ENCODE results near the gene SPAG9. TPM values are rescaled to one million over a fixed set of nuclear protein-coding genes. Genes with fewer than 3 reads are reported as not detected.
"Not testable (repeated sequence)": the region's sequence is repeated elsewhere in the genome, so short reads cannot be mapped to it uniquely, and the experiment has no call there.

Gene SPAG9
- polyA plus RNA-seq, 2 donors: 12.7 to 15.1 TPM

DNA sequence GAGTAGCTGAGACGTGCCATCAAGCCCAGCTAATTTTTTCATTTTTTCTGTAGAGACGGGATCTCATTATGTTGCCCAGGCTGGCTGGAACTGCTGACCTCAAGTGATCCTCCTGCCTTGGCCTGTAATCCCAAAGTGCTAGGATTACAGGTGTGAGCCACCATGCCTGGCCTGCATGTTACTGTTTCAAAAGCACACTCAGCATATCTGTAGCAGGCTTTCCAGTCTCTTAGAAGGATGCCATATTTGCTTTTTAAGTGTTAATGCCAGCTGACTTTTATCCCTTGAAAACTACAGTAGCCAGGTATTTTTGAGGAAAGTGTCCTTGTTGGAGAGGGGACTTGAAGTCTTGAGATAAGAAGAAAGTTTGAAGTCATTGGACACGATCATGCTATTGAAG lies 15.3 kb upstream of the SPAG9 start:
- 93 to 95% methylated on average over 3 of the region's 3 CpGs for WGBS, 2 donors
- Histone ChIP-seq H3K4me3 (ENCODE audit: low read depth in 1 of 2, low read length in 2 of 2) (no peak overlapping the region), H3K4me1 (ENCODE audit: control insufficient read depth in 2 of 2, insufficient read depth in 2 of 2, low read length in 1 of 2) (no peaks in the 10 kb centered on the region), H3K27ac (ENCODE audit: low read depth in 2 of 2, low read length in 1 of 2) (no peak overlapping the region), H3K9me3 (ENCODE audit: control insufficient read depth in 2 of 2, insufficient read depth in 1 of 2, low read depth in 1 of 2, low read length in 1 of 2) (no peaks in the 10 kb centered on the region), H3K36me3 (ENCODE audit: control insufficient read depth in 2 of 2, insufficient read depth in 2 of 2, low read length in 1 of 2) (no peaks in the 10 kb centered on the region), H3K27me3 (ENCODE audit: control insufficient read depth in 1 of 2, insufficient read depth in 2 of 2, low read length in 2 of 2) (no peaks in the 10 kb centered on the region)

DNA sequence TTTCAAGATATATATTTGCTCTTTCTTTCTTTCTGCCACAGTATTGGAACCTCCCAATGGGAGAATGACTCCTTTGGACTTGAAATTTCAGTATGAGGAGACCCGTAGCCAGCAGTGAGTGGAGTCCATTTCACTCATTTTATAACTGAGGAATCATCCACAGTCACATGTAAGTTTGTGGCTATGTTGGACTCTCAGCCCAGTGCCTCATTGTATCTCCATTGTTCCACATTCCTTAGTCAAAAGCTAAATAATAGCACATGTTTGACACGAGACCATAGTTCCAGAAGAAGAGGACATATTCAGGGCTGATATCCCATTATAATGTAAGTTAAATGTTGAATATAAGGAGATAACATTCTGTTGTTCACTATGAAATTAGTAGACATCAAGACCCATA lies 12.7 kb upstream of the SPAG9 start:
- no peaks in the 10 kb centered on the region for H3K4me1 ChIP-seq (ENCODE audit: control insufficient read depth in 2 of 2, insufficient read depth in 2 of 2, low read length in 1 of 2)
- WGBS, 2 donors: 73 to 76% methylated on average over 2 of the region's 2 CpGs
- no peak overlapping the region for H3K27ac ChIP-seq (ENCODE audit: low read depth in 2 of 2, low read length in 1 of 2)
- no peaks in the 10 kb centered on the region for H3K27me3 ChIP-seq (ENCODE audit: control insufficient read depth in 1 of 2, insufficient read depth in 2 of 2, low read length in 2 of 2)
- H3K4me3 ChIP-seq (ENCODE audit: low read depth in 1 of 2, low read length in 2 of 2): no peak overlapping the region
- H3K9me3 ChIP-seq (ENCODE audit: control insufficient read depth in 2 of 2, insufficient read depth in 1 of 2, low read depth in 1 of 2, low read length in 1 of 2): no peaks in the 10 kb centered on the region
- H3K36me3 ChIP-seq (ENCODE audit: control insufficient read depth in 2 of 2, insufficient read depth in 2 of 2, low read length in 1 of 2): no peaks in the 10 kb centered on the region

DNA sequence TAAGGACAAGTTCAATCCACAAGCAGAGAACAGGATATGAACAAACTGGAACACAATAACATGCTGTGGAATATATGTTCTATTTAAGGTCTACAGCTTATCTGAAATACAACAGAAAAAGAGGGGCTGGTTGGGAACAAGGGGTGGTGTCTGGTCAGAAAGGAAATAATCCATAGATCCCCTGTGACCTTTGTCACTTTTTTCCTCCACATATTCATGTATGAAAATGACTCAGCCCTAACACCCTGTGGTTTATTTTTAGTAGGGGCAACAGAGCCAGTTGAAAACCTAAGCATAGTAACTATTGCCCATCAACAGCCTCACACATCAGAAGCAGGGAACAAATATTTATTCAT lies 12.3 kb upstream of the SPAG9 start:
- Histone ChIP-seq H3K4me3 (ENCODE audit: low read depth in 1 of 2, low read length in 2 of 2) (no peak overlapping the region), H3K36me3 (ENCODE audit: control insufficient read depth in 2 of 2, insufficient read depth in 2 of 2, low read length in 1 of 2) (no peaks in the 10 kb centered on the region)

DNA sequence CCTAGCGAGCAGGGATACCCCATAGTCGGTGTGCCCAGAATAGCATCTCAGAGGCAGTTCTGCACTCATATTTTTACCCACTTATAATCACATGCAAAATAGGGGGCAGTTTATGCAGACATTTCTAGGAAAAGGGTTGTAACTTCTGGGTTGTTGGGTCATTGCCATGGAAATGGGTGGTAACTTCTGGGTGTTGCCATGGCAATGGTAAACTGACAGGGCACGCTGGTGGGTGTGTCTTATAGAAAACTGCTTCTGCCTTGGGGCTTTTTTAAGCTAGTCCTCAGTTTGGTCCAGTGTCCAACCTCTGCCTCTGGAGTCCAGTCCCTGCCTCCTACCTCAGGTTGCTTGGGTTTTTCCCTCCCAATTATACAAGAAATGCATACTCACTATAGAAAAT lies 7.4 kb upstream of the SPAG9 start:
- H3K27me3 ChIP-seq (ENCODE audit: control insufficient read depth in 1 of 2, insufficient read depth in 2 of 2, low read length in 2 of 2): no peaks in the 10 kb centered on the region
- no peak overlapping the region for H3K27ac ChIP-seq (ENCODE audit: low read depth in 2 of 2, low read length in 1 of 2)
- no peaks in the 10 kb centered on the region for H3K9me3 ChIP-seq (ENCODE audit: control insufficient read depth in 2 of 2, insufficient read depth in 1 of 2, low read depth in 1 of 2, low read length in 1 of 2)
- no peaks in the 10 kb centered on the region for H3K4me1 ChIP-seq (ENCODE audit: control insufficient read depth in 2 of 2, insufficient read depth in 2 of 2, low read length in 1 of 2)
- 41 to 62% methylated on average over 3 of the region's 3 CpGs for WGBS, 2 donors
- H3K36me3 ChIP-seq (ENCODE audit: control insufficient read depth in 2 of 2, insufficient read depth in 2 of 2, low read length in 1 of 2): no peaks in the 10 kb centered on the region
- H3K4me3 ChIP-seq (ENCODE audit: low read depth in 1 of 2, low read length in 2 of 2): no peak overlapping the region

More for the DNA sequence above, 12.3 kb upstream of the SPAG9 start:
- no peaks in the 10 kb centered on the region for H3K4me1 ChIP-seq (ENCODE audit: control insufficient read depth in 2 of 2, insufficient read depth in 2 of 2, low read length in 1 of 2)
- H3K9me3 ChIP-seq (ENCODE audit: control insufficient read depth in 2 of 2, insufficient read depth in 1 of 2, low read depth in 1 of 2, low read length in 1 of 2): no peaks in the 10 kb centered on the region
- no peak overlapping the region for H3K27ac ChIP-seq (ENCODE audit: low read depth in 2 of 2, low read length in 1 of 2)
- no peaks in the 10 kb centered on the region for H3K27me3 ChIP-seq (ENCODE audit: control insufficient read depth in 1 of 2, insufficient read depth in 2 of 2, low read length in 2 of 2)

- Histone ChIP-seq H3K4me1 (ENCODE audit: control insufficient read depth in 2 of 2, insufficient read depth in 2 of 2, low read length in 1 of 2) (no peaks in the 10 kb centered on the region), H3K27ac (ENCODE audit: low read depth in 2 of 2, low read length in 1 of 2) (no peak overlapping the region), H3K4me3 (ENCODE audit: low read depth in 1 of 2, low read length in 2 of 2) (no peak overlapping the region), H3K9me3 (ENCODE audit: control insufficient read depth in 2 of 2, insufficient read depth in 1 of 2, low read depth in 1 of 2, low read length in 1 of 2) (no peaks in the 10 kb centered on the region), H3K36me3 (ENCODE audit: control insufficient read depth in 2 of 2, insufficient read depth in 2 of 2, low read length in 1 of 2) (no peaks in the 10 kb centered on the region), H3K27me3 (ENCODE audit: control insufficient read depth in 1 of 2, insufficient read depth in 2 of 2, low read length in 2 of 2) (no peaks in the 10 kb centered on the region)
- WGBS, 2 donors: 84 to 87% methylated on average over 5 of the region's 5 CpGs
Measured at GRCh38 chr17:51124640-51125503, 4.2 kb upstream of the SPAG9 start.

DNA sequence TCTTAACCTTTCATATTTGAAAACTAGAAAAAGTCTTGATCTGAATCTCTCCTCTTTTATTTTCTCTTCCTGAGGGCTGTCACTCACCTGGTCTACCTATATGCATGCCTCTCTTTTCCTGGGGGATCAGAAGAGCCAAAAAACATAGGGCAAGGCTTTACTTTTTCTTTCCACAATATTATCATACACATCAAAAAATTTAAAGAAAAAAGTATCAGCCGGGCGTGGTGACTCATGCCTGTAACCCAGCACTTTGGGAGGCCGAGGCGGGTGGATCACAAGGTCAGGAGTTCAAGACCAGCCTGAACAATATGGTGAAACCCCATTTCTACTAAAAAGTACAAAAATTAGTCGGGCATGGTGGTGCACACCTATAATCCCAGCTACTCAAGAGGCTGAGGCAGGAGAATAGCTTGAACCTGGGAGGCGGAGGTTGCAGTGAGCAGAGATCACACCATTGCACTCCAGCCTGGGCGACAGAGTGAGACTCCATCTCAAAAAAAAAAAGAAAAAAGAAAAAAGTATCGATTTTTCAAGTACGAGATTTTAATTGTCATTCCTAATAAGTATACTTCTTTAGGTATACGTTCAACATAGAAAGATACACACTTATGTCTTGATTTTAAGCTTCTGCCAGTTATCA lies 1.9 kb upstream of the SPAG9 start:
- H3K4me1 ChIP-seq (ENCODE audit: control insufficient read depth in 2 of 2, insufficient read depth in 2 of 2, low read length in 1 of 2): not testable (repeated sequence)

DNA sequence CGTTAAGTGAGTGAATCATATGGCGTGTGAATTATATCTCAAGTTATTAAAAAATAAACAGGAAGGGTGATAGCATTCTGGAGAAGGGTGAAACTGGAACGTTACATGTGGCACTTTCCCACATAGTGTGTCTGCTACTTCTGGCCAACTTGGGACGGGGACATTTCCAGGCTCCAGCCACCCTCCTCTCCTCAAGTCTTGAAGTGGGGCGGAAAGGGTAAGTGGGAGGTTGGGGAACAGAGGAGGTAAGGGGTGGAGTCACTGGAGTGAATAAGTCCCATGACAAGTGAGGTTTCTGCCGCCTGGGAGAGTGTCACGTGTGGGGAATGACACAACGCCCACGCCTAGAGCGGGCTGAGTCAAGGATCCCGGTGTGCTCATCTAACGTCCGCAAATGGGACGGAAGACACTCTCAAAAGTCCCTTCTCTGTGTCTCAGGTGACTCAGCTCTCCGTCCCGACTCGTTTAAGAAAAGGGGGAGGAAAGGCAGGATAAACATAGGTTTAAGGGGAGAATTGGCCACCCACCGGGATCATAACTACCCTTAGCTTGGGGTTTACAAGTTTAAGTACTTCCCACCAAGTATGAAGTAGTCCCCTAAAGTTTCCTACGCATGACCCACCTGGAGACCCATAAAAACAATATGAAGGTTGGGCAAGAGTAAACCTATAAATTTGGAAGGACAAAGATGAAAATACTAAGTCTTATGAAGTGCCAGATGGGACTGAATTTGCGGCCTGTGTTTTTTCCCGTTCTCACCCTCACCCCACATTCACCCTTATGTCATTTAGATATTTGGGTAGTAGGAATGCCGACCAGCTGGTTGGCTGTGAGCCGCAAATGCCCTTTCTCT lies 1.2 kb upstream of the SPAG9 start:
- Histone ChIP-seq H3K4me3 (ENCODE audit: low read depth in 1 of 2, low read length in 2 of 2) (peak overlapping the region; percentile 6 to 58), H3K27me3 (ENCODE audit: control insufficient read depth in 1 of 2, insufficient read depth in 2 of 2, low read length in 2 of 2) (no peaks in the 10 kb centered on the region), H3K9me3 (ENCODE audit: control insufficient read depth in 2 of 2, insufficient read depth in 1 of 2, low read depth in 1 of 2, low read length in 1 of 2) (no peaks in the 10 kb centered on the region), H3K27ac (ENCODE audit: low read depth in 2 of 2, low read length in 1 of 2) (peak overlapping the region; percentile 99), H3K36me3 (ENCODE audit: control insufficient read depth in 2 of 2, insufficient read depth in 2 of 2, low read length in 1 of 2) (no peaks in the 10 kb centered on the region), H3K4me1 (ENCODE audit: control insufficient read depth in 2 of 2, insufficient read depth in 2 of 2, low read length in 1 of 2) (no peaks in the 10 kb centered on the region)
- WGBS, 2 donors: 18 to 19% methylated on average over 23 of the region's 23 CpGs

More for the DNA sequence above, 1.9 kb upstream of the SPAG9 start:
- not testable (repeated sequence) for H3K9me3 ChIP-seq (ENCODE audit: control insufficient read depth in 2 of 2, insufficient read depth in 1 of 2, low read depth in 1 of 2, low read length in 1 of 2); H3K36me3 ChIP-seq (ENCODE audit: control insufficient read depth in 2 of 2, insufficient read depth in 2 of 2, low read length in 1 of 2); H3K4me3 ChIP-seq (ENCODE audit: low read depth in 1 of 2, low read length in 2 of 2); H3K27me3 ChIP-seq (ENCODE audit: control insufficient read depth in 1 of 2, insufficient read depth in 2 of 2, low read length in 2 of 2)
- H3K27ac ChIP-seq (ENCODE audit: low read depth in 2 of 2, low read length in 1 of 2): peak overlapping the region; percentile 99
- WGBS, 2 donors: 79 to 81% methylated on average over 10 of the region's 10 CpGs

DNA sequence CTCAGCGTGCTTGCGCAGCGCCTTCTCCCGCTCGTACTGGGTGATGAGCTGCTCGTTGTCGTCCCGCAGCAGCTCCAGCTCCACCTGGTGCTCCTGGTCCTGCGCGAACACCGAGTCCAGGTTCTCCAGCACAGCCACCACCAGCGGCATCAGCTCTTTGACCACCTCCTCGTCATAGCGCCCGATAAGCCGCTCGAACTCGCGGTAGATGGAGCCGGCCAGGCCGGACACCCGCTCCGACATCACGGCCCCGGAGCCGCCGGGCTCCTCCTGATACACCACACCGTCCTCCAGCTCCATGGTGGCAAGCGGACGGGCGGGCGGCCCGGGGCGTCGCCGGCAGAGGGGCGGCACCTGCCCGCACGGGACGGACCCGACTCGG lies 320 bp downstream of the SPAG9 start:
- Histone ChIP-seq H3K27me3 (ENCODE audit: control insufficient read depth in 1 of 2, insufficient read depth in 2 of 2, low read length in 2 of 2) (no peaks in the 10 kb centered on the region), H3K9me3 (ENCODE audit: control insufficient read depth in 2 of 2, insufficient read depth in 1 of 2, low read depth in 1 of 2, low read length in 1 of 2) (no peaks in the 10 kb centered on the region), H3K4me3 (ENCODE audit: low read depth in 1 of 2, low read length in 2 of 2) (peak overlapping the region; percentile 83 to 95), H3K36me3 (ENCODE audit: control insufficient read depth in 2 of 2, insufficient read depth in 2 of 2, low read length in 1 of 2) (no peaks in the 10 kb centered on the region), H3K4me1 (ENCODE audit: control insufficient read depth in 2 of 2, insufficient read depth in 2 of 2, low read length in 1 of 2) (no peaks in the 10 kb centered on the region), H3K27ac (ENCODE audit: low read depth in 2 of 2, low read length in 1 of 2) (peak overlapping the region; percentile 98 to 99)
- 0% methylated on average over 41 to 42 of the region's 42 CpGs for WGBS, 2 donors

DNA sequence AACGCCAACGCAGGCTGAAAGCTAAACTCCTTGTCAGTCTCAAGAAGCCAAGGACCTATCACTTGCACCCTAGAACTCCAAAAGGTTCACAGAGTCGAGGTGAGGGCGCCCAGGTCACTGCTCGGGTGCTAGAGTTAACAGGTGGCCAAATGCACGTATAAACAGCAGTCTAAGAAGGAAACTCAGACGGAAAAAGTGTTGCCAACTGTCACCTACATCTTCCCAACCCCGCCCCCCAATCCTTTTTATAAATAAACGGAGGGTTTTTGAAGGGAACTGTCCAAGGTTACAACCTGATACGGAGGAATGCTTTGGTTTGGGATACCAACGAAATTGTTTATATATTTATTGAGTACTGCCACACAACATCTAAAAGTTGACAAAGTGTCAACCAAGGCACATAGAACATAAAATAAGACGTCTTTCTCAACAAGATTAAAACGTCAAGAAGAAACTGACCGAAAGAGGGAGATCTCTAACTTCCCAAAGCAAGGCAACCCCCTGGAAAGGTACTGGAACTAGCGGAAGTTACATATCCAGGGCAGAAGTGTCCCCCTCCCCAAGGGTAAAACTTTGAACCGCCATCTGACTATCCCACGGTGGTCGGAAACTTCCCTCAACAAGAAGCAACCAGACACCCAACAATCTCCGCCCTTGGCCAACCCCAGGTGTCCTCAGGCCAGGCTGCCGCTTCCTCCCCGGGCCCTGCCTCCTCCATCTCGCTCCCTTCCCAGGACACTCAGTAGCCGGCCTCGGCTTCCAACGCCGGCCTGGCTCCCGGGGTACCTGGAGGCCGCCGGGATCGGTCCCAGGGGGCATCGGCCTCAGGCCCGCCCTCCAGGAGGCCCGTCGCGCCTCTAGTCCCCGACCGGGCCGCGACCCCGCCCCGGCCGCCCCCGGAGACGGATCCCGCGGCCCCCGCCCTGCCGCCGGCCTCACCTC lies 982 bp downstream of the SPAG9 start:
- peak overlapping the region; percentile 83 to 95 for H3K4me3 ChIP-seq (ENCODE audit: low read depth in 1 of 2, low read length in 2 of 2)
- peak overlapping the region; percentile 98 to 99 for H3K27ac ChIP-seq (ENCODE audit: low read depth in 2 of 2, low read length in 1 of 2)
- no peaks in the 10 kb centered on the region for H3K36me3 ChIP-seq (ENCODE audit: control insufficient read depth in 2 of 2, insufficient read depth in 2 of 2, low read length in 1 of 2)
- H3K27me3 ChIP-seq (ENCODE audit: control insufficient read depth in 1 of 2, insufficient read depth in 2 of 2, low read length in 2 of 2): no peaks in the 10 kb centered on the region
- 1% methylated on average over 35 to 49 of the region's 49 CpGs for WGBS, 2 donors
- H3K4me1 ChIP-seq (ENCODE audit: control insufficient read depth in 2 of 2, insufficient read depth in 2 of 2, low read length in 1 of 2): no peaks in the 10 kb centered on the region
- H3K9me3 ChIP-seq (ENCODE audit: control insufficient read depth in 2 of 2, insufficient read depth in 1 of 2, low read depth in 1 of 2, low read length in 1 of 2): no peaks in the 10 kb centered on the region

Data from esophagus (tissue), 2 donors.